Activated CD8-positive, alpha-beta memory T cell treated with anti-CD3 and anti-CD28 coated beads, Interleukin-2, amount 50 U/mL, for 48 hours (primary cell): ENCODE measurements around the gene RNF123.
"Not testable (repeated sequence)": the region's sequence is repeated elsewhere in the genome, so short reads cannot be mapped to it uniquely, and the experiment has no call there.

ENCODE experiments used
- DNase-seq: peaks from one replicate; pipeline ENCODE4 v3.0.0-alpha.2; 2020

RNF123 gene

DNA sequence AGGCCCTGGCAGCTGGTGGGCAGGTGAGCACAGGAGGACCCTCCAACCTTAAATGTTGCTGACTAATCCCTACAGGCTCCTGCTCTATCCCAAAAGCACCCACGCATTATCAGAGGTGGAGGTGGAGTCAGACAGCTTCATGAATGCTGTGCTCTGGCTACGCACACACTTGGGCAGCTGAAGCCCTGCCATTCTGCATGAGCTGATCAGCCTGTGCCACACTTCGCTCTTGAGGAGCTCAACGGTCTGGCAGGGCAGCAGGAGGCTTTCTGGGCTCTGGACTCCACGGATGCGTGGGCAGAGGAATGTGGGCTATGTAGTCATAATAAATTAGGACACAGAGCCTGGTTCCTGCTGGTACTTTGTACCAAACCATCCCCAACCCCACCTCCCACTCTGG lies 6.2 kb upstream of the RNF123 start:
- no peak for DNase-seq

DNA sequence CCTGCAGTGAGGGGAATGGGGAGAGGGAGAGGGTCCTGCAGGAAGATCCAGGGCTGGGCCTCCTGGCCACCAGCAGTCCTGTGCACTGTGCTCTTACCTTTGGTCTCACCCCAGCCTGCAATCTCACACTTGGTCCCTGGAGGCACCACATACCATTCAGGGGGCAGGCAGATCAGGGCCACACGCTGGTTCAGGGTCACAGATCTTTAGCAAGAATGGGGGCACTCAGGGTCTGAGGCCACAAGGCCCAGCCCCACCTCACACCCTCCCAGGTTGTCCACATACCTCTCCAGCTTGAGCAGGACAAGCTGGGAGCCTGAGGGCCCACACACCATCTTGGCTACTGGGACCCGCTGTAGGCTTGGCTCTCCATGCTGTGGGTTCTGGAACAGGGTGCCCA lies 4.9 kb upstream of the RNF123 start:
- not testable (repeated sequence) for DNase-seq

DNA sequence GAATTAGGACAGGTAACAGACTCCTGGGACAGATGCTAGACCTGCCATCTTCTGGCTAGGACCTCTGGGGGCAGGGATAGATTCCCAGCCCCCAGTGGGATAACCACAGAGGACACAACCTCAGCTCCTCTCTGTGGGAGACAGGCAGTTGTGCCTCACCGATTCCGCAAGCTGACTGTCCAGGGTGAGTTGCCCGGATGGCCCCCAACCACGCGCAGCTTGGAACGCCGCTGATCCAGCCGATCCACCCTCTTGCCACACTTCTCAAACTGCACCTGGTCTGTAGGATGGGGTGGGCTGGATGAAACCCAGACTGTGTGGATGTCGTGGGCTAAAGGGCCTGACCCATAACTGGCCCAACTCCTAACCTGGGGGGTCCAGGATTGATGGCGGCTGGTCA lies 4.3 kb upstream of the RNF123 start:
- not testable (repeated sequence) for DNase-seq

DNA sequence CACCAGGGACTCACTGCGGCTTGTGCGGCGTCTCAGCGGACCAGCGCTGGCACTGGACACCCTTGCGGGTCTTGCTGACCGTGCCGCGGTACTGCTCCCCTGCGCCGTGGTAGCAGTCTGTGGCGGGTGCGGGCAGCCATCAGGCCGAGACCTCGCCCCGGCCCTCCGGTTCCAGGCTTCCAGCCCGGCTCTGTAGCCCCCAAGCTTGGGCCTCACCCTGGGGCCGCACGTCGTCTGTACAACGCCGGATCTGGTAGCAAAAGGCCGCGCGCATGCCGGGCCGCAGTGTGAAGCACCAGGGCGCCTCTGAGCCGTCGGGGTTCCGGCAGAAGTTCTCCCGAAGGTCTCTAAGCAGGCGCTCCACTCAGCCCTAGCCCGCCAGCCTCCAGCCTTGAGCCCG lies 3.5 kb upstream of the RNF123 start:
- not testable (repeated sequence) for DNase-seq

DNA sequence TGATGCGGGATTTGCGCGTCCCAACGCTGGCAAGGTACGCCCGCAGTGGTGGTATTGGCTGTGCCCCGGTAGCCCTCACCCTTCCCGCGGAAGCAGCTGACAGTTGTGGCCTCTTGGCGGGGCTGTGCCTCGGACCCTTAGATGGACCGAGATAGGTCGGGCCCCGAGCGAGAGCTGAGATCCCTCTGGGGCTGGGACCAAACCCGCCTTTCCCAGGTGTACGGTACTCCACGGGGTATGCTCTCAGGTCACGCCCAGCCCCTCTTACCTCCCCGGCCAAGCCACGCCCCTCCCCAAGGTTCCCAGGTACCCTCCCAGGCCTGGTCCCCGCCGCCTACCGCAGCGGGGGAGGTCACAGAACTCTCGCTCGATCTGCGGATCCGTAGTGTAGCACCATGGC lies 3.0 kb upstream of the RNF123 start:
- peak; percentile 71 for DNase-seq

DNA sequence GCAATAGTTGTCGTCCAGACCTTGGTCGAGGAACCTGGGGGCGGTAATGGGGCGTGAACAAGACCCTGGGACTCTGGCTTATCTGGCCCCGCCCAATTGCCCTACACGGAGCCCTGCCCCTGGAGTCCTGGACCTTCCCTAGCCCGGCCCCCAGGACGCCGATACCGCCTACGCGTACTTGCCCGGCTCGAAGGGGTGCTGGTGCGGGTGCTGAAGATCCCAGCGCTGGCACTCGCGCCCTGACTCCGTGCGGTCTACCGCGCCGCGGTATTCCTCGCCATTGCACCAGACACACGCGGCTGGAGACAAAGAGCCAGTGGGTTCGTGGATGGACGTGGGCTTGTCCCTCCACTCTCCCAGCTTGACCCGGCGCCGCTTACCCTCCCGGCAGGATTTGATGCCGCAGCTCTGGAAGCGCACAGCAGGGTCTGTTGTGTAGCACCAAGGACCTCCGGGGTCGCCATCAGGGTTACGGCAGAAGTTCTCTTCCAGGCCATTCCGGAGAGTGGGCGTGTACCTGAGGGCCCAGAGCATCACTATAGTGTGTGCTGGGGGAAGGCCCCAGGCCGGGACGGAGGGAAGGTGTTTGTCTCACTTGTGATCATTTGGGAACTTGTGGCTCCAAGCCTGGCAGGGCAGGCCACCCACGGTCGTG lies 2.5 kb upstream of the RNF123 start:
- peak; percentile 78 for DNase-seq

DNA sequence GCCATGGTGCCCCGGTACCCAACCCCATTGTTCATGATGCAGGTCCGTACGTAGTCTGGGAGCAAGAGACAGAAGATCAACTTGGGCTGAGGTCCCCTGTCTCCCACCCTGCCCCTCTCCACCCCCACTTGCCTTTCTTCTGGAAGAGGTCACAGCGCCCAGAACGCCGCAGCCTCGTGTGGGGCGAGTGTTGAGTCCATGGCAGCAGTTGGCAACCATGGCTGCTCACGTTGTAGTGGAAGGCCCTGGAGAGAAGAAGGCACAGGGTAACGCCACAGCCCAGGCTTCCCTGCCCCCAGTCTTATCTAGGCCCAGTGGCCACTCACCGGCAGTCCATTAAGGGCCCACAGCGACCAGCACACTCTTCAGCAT lies 1.9 kb upstream of the RNF123 start:
- not testable (repeated sequence) for DNase-seq

DNA sequence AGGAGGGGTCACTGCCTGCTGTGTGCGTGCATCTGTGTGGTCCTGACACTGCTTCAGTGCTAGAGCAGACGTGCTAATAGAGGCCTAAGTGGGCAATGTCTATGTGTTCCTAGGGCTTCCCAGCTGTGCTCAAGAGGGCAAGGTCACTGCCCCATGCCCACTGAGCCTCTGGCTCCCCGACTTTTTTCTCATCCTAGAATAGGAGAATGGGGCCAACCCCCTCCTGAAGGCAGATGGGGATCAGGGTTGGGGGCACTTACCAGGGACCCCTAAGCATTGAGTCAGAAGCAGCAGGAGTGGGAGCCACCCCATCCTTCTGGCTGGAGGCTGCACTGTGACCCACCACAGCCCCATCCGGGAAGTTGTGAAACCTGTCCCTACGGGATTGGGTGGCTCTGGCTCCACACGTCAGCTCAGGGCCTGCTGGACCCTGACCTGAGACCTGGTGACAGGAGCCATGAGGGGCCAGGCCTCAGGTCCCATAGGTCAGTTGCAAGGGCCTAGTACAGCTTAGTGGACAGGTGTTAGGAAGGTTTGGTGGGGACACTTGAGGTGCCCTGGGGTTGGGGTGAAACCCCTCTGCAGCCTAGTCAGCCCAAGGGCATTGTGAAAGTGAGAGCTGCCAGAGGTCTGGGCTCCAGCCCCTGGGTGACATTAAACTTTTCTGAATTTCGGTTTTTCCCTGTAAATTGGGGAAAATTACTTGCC lies 865 bp upstream of the RNF123 start:
- DNase-seq, result not testable (repeated sequence)

DNA sequence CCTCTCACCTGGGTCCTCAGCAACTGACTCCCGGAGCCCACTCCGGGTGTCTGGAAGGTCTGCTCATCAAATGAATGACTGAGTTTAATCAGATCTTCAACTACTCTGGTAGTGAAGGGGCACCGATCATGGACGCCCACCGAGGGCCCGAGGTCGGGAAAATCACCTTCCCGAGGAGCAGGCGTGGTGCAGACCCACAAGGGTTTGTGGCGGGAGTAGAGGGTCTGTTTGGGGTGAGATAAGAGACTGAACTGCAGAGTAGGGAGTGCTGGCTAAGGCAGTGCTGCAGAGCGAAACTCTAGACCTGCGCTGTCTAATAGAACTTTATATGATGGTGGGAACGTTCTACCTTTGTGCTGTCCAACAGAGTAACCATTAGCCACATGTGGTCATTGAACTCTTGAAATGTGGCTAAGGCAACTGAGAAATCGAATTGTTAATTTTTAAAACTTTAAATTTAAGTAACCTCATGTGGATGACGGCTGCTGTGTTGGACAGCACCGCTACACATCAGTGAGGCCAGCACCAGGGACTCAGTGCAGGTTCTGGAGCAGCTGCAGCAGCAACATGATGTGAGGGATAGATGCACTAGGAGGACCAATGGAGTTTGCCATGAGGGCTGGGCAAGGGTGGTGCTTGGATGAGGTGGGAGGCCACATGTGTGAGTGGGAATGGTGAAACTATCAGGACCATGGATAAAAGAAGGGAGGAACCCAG lies 709 bp downstream of the RNF123 start:
- not testable (repeated sequence) for DNase-seq

DNA sequence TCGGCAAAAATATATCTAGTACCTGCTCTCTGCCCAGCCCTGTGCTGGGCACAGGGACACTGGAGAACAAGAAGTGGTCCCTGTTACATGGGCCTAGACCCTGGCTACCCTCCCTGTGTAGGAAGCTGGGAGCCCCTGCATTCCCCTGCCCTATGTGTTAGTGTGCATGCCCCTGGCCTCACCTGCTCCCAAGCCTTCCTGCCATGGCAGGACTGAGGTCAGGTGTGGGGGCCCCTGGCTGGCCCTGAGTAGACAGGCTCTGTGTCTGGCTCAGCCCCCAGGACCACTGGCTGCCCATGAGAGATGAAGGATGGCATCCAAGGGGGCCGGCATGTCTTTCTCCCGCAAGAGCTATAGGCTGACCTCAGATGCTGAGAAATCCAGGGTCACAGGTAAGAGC lies 1.5 kb downstream of the RNF123 start:
- DNase-seq, result not testable (repeated sequence)

DNA sequence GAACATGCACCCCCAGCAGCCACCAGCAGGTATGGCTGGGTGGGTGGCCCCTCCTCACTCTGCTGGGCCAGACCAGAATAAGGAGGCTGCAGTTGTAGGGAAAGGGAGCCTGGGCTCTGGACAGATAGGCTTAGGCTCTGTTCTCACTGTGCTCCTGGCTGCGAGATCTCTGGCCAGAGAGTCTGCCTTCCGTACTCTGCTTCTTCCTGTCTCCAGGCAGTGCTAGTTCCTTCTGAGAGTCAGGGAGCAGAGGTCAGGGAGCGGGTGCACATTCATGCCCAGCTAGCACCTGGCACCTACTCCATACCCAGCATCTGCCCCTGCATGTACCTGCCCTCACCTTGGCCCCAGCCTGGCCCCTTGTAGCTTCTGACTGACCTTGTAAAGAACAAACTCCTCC lies 2.1 kb downstream of the RNF123 start:
- not testable (repeated sequence) for DNase-seq

DNA sequence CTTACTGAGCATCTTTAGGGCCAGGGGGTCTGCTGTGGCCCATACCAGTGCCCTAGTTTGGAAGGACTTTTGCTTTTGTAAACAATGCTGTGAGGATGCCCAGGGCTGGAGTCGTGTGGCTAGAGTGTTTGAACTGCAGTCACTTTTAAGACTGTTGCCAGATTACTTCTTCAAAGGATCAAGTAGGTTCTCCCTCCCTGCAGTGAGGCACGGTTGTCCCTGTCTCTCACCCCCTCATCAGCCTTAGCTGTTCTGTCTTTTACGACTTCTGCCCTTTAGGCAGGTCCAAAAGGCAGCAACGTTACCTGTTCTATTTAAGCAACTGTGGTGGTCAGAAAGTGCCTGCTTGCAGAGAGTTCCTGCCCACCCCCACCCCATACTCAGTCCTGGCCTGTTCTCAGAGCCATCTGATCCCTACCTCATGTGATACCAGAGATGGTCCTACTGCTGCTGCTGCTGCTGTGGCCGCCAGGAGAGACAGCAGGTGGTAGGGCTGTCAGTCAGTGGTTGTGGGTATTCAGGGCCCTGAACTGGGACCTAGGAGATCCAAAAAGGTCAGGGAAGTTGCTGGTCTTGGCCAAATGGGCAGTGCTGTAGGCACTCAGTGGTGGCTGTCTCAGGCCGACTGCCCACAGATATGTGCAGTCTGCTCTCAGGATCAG lies 5.2 kb downstream of the RNF123 start:
- DNase-seq, result not testable (repeated sequence)

DNA sequence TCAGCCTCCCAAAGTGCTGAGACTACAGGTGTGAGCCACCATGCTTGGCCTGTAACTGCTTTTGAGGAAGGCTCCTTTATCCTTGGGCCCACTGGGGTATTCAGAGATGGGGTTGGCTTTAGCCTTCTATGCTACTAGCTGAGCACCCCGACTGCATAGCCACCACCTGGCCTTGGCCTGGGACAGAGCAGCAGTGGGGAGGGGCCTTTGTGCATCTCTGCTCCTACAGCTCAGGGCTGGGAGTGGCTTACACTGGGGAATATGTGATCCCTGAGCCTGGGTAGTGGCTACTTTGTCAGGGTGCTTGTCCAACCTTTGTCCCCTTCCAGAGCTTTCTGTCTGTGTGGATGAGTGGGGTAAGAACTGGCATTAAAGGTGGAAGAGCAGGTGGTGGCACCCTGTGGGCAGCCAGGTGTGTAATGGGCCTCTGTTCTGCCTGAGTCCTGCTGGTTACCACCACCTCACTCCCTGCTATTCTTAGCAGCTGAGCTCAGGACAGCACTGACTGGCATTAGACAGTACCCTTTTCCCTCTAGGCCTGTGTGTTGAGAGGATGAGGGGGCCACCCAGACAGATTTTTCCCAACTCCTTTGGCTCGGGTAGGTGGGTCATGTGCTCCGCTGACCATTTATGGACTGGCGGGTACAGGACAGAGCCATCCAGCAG lies 6.1 kb downstream of the RNF123 start:
- DNase-seq, result not testable (repeated sequence)

DNA sequence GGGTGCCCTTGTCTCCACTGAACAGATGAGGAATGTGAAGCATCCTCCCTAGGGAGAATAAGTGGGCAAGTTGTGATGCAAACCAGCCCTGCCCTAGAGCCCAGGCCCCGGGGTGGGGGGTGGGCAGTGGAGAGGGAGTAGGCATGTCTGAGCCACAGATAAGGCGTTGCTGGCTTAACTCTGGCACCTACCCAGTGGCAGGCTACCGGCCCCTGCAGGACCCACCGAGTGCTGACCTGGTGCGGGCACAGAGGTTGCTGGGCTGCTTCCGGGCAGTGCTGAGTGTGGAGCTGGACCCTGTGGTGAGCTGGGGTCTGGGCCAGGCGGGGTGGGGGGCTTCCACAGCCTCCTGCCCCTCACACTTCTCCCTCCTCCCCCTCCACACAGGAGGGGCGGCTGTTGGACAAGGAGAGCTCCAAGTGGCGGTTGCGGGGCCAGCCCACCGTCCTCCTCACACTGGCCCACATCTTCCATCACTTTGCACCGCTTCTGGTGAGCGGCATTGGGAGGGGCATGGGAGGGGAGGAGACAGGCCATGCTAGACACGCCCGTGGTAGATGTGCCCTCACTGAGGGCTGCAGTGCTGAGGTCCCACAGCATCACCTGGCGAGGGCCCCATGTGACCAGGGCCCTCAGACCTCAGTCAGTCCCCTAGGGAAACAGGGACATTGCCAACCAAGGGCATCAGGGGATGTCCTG lies 10.1 kb downstream of the RNF123 start:
- DNase-seq, result no peak

DNA sequence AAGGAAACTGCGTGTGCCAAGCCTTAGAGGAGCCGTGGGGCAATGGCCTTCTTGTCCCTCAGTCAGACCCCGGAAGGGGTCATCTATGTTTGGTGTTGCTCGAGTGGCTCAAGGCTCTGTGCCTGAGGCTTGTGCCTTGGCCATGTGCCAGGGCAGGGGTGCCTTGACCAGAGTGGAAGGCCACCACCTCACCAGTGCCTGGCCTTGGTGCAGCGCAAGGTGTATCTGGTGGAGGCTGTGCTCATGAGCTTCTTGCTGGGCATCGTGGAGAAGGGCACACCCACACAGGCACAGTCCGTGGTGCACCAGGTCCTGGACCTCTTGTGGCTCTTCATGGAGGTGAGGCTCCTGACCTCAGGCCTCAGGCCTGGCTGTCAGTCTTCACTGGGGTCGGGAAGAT lies 10.7 kb downstream of the RNF123 start:
- DNase-seq, result no peak

DNA sequence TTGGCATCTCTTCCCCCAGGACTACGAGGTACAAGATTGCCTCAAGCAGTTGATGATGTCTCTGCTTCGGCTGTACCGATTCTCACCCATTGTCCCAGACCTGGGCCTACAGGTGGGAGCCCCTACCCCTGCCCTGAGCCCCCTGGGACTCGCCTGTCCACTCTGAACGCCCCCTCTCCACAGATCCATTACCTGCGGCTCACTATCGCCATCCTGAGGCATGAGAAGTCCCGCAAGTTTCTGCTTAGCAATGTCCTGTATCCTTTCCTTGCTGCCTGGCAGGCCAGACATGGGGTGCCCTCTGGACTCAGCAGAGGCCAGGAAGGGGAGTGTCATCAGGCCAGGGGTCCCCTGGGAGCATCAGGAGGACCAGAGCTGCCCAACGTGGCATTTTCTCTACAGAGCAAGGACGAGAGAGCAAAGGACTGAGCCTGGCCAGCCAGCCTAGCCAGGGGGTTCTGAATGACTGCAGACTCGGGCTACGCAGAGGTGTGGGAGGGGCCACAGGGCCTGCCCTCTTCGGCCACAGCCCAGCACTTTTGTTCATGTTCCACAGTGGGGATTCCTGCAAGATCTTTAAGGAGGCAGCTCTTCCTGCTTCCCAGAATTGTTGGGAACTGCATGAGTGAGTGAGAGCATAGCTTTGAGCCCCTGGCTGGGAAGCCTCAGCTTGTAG lies 11.2 kb downstream of the RNF123 start:
- no peak for DNase-seq

DNA sequence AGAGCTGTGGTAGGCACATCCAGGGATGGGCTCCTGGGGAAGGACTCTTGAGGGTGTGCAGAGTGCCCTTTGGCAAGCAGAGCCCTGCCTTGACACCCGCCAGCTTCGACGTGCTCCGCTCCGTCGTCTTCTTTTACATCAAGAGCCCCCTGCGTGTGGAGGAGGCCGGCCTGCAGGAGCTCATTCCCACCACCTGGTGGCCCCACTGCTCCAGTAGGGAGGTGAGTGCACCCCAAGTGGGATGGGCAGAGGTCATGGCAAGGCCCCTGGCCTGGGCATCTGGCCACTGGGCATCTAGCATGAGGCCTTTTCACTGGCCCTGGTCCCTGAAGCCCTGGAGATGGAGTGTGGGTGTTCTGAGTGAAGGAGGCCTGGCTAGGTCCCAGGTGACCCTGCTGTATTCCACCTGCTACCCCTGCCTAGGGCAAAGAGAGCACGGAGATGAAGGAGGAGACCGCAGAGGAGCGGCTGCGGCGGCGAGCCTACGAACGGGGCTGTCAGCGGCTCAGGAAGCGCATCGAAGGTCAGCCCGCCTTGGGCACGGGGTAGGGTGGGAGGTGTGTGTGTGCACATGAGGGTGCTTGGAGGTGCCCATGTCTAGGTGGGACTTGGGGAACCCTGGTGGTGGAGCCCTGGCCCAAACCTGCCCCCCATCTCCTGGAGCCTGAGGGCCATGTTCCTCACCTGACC lies 12.2 kb downstream of the RNF123 start:
- no peak for DNase-seq

DNA sequence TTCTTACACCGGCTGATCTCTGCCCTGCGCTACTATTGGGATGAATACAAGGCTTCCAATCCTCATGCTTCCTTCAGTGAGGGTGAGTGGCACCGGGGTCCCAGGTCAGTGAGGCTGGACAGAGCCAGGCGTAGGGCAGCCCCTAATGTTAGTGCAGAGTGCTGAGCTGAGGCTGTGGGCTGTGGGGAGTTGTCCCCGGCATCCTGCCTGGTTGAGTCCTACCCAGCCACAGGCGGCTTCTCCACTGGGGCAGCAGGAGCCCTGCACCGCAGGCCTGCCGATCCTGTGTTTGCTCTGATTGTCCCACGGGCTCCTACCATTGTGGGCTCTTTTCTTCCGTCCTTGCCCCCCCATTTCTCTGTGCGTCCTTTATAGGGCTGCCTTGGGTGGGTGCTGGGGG lies 13.3 kb downstream of the RNF123 start:
- no peak for DNase-seq

DNA sequence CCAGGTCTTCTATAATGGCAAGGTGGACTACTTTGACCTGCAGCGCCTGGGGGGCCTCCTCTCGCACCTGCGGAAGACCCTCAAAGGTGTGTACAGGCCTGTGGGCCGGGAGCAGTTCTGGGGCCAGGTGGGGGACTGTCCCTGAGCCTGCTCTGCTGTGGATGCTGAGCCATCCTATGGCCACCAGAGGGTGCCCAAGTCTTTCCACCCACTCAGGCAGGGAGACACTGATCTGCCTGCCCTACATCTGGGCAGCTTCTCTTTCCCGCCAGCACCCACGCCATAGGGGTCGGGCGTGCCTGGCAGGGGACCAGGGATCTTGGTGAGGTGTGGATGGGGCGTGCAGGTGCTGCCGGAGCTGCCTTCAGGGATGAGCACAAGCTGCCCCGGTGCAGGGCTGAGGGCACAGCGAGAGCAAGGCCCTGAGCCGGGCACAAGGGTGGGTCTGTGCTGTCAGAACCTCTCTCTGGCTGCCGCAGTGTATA lies 14.1 kb downstream of the RNF123 start:
- peak; percentile 75 for DNase-seq

DNA sequence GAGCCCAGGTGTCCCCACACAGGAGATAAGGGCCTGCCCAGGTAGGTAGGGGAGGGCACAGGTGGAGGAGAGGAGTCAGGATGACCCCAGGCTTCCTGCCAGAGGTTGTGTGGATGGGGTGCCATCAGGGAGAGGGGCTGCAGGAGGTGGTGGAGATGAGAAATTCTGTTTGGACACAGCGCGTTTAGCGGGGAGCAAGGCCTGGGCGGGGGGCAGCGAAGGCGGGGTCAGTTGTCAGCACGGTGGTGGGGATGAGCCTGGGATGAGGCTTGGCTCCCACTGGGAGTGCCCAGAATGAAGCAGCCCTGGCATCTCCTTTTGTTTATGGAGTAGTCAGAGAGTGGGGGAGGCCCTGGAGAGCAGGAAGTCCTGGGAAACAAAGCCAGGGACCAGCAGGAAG lies 14.6 kb downstream of the RNF123 start:
- DNase-seq, result no peak

DNA sequence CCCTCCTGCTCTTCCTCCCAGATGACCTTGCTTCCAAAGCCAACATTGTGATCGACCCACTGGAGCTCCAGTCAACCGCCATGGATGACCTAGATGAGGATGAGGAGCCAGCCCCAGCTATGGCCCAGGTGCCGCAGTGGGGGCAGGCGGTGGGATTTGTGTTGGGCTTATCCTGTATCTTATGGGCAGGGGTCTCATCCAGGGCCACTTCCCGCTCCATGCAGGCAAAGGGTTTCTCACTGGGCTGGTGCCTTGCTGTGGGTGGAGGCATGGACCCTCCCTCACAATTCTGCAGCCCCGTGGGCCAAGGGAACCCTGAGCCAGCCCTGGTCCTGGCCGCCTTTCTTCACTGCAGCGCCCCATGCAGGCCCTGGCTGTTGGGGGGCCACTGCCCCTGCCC lies 15.3 kb downstream of the RNF123 start:
- no peak for DNase-seq
